Neural cell (in vitro differentiated cells): Measurements from ENCODE around the gene SLC30A7. TPM values are rescaled to one million over a fixed set of nuclear protein-coding genes. Genes with fewer than 3 reads are reported as not detected.

ENCODE experiments used
- H2AFZ ChIP-seq: fragments of 200-600, 300-800 bp; sonication (generic), shearing (Covaris generic); 2 replicates; pipeline ENCODE4 v1.6.0; 2014; ENCODE audit warnings: low read depth, mild to moderate bottlenecking, antibody characterized with exemption, low read length, moderate library complexity
- H3F3A ChIP-seq: fragments of 200-600 bp; shearing (Covaris generic); 2 replicates; pipeline ENCODE4 v1.6.1; 2016; ENCODE audit warnings: mild to moderate bottlenecking, moderate library complexity, mixed read lengths, antibody characterized with exemption, low read length; ENCODE audit not compliant: insufficient read depth, poor library complexity, severe bottlenecking
- H3K27ac ChIP-seq: fragments of 200-600, 300-800 bp; sonication (generic), shearing (Covaris generic); 2 replicates; pipeline ENCODE4 v1.5.1; 2014; ENCODE audit warnings: mild to moderate bottlenecking, low read length, moderate library complexity
- H3K27me3 ChIP-seq: fragments of 300-800, 200-600 bp; sonication (generic), shearing (Covaris generic); 2 replicates; pipeline ENCODE4 v1.6.0; 2014; ENCODE audit warnings: mild to moderate bottlenecking, low read depth, low read length, moderate library complexity; ENCODE audit not compliant: insufficient read depth
- H3K36me3 ChIP-seq: fragments of 300-800, 200-600 bp; sonication (generic), shearing (Covaris generic); 2 replicates; pipeline ENCODE4 v1.5.1; 2014; ENCODE audit warnings: mild to moderate bottlenecking, antibody characterized with exemption, low read length, moderate library complexity; ENCODE audit not compliant: insufficient read depth
- H3K4me2 ChIP-seq: fragments of 300-800, 200-600 bp; sonication (generic), shearing (Covaris generic); 2 replicates; pipeline ENCODE4 v1.6.0; 2014; ENCODE audit warnings: mild to moderate bottlenecking, low read length
- H3K4me3 ChIP-seq: fragments of 300-800, 200-600 bp; sonication (generic), shearing (Covaris generic); 2 replicates; pipeline ENCODE4 v1.5.1; 2014; ENCODE audit warnings: mild to moderate bottlenecking, low read length, moderate library complexity
- H3K79me2 ChIP-seq: fragments of 200-600 bp; shearing (Covaris generic); replicated peaks from 2 replicates; pipeline ENCODE4 v1.6.0; 2014; ENCODE audit warnings: mild to moderate bottlenecking, low read length, moderate library complexity; ENCODE audit not compliant: insufficient read depth
- H3K9ac ChIP-seq: fragments of 300-800, 200-600 bp; sonication (generic), shearing (Covaris generic); 2 replicates; pipeline ENCODE4 v1.6.1; 2016; ENCODE audit warnings: mild to moderate bottlenecking, low read length, mixed read lengths
- H3K9me2 ChIP-seq: fragments of 200-600 bp; shearing (Covaris generic); 2 replicates; pipeline ENCODE4 v1.6.1; 2016; ENCODE audit warnings: mild to moderate bottlenecking, low read length, mixed read lengths; ENCODE audit not compliant: insufficient read depth
- H3K9me3 ChIP-seq: fragments of 200-600, 300-800 bp; sonication (generic), shearing (Covaris generic); 2 replicates; pipeline ENCODE4 v1.6.1; 2016; ENCODE audit warnings: mild to moderate bottlenecking, mixed run types, low read length, moderate library complexity, mixed read lengths
- H4K20me1 ChIP-seq: fragments of 200-600 bp; shearing (Covaris generic); 2 replicates; pipeline ENCODE4 v1.6.1; 2016; ENCODE audit warnings: mild to moderate bottlenecking, mixed run types; ENCODE audit not compliant: insufficient read depth
- CTCF ChIP-seq: fragments of 450-650 bp; IDR thresholded peaks from 2 replicates; pipeline ENCODE4 v1.5.1; 2014; ENCODE audit warnings: antibody characterized with exemption, mild to moderate bottlenecking, moderate library complexity; ENCODE audit not compliant: poor library complexity, severe bottlenecking
- EP300 ChIP-seq: fragments of 450-650 bp; conservative IDR thresholded peaks from 2 replicates; pipeline ENCODE4 v1.6.1; 2014; ENCODE audit warnings: antibody characterized with exemption, mild to moderate bottlenecking, moderate library complexity; ENCODE audit not compliant: poor library complexity, severe bottlenecking
- EZH2 ChIP-seq: fragments of 200-600, 300-800 bp; shearing (Covaris generic), sonication (generic); IDR thresholded peaks from 2 replicates; pipeline ENCODE4 v1.6.1; 2014; ENCODE audit warnings: antibody characterized with exemption, low read length, borderline replicate concordance, mild to moderate bottlenecking; ENCODE audit not compliant: insufficient read depth, poor library complexity, severe bottlenecking
- MXI1 ChIP-seq: fragments of 450-650 bp; conservative IDR thresholded peaks from 2 replicates; pipeline ENCODE4 v1.6.1; 2014; ENCODE audit warnings: antibody characterized with exemption, mild to moderate bottlenecking; ENCODE audit not compliant: poor library complexity, severe bottlenecking
- POLR2AphosphoS5 ChIP-seq: IDR thresholded peaks from 2 replicates; pipeline ENCODE4 v1.6.1; 2012
- RAD21 ChIP-seq: fragments of 450-650 bp; conservative IDR thresholded peaks from 2 replicates; pipeline ENCODE4 v1.6.1; 2014; ENCODE audit warnings: antibody characterized with exemption, mild to moderate bottlenecking, moderate library complexity
- REST ChIP-seq: IDR thresholded peaks from 2 replicates; pipeline ENCODE4 v1.6.1; 2012; ENCODE audit warnings: borderline replicate concordance
- SMC3 ChIP-seq: fragments of 450-650 bp; conservative IDR thresholded peaks from 2 replicates; pipeline ENCODE4 v1.6.1; 2014; ENCODE audit warnings: antibody characterized with exemption, mild to moderate bottlenecking, moderate library complexity; ENCODE audit not compliant: poor library complexity
- TAF1 ChIP-seq: IDR thresholded peaks from 2 replicates; pipeline ENCODE4 v1.6.1; 2012; ENCODE audit warnings: low read depth
- polyA plus RNA-seq: library from polyadenylated mRNA; depleted of rRNA; stranded (reverse); fragments of >200 nt; gene quantifications from 2 replicates; pipeline ENCODE4 v1.2.3, GENCODE V29; 2014

SLC30A7 gene
- polyA plus RNA-seq, 1 donor from 2014 or later: 19.8 TPM

- H4K20me1 ChIP-seq: no peaks in the 10 kb centered on the region
- no peak overlapping the region for H2AFZ ChIP-seq
- H3K4me3 ChIP-seq: no peak overlapping the region
- H3K4me2 ChIP-seq: no peak overlapping the region
- H3F3A ChIP-seq: no peaks in the 10 kb centered on the region
- no peaks in the 10 kb centered on the region for H3K9me2 ChIP-seq
- no peaks in the 10 kb centered on the region for H3K9me3 ChIP-seq
- no peaks in the 10 kb centered on the region for H3K36me3 ChIP-seq
- no peaks in the 10 kb centered on the region for H3K79me2 ChIP-seq
- H3K27ac ChIP-seq: no peak overlapping the region
- no peak overlapping the region for H3K9ac ChIP-seq
- no peaks in the 10 kb centered on the region for H3K27me3 ChIP-seq
- TF ChIP-seq CTCF: peak; percentile 87
- TF ChIP-seq MXI1: no peak
- TF ChIP-seq TAF1: no peak
- TF ChIP-seq EP300: no peak
- peak; percentile 93 for TF ChIP-seq SMC3
- no peak for TF ChIP-seq EZH2
- peak; percentile 92 for TF ChIP-seq RAD21
- TF ChIP-seq POLR2AphosphoS5: no peak
- no peak for TF ChIP-seq REST
These were observed 27.4 kb upstream of the SLC30A7 start for GRCh38 chr1:100868364-100868995.

- H3K9ac ChIP-seq: no peak overlapping the region
- no peaks in the 10 kb centered on the region for H3F3A ChIP-seq
- H3K4me2 ChIP-seq: no peak overlapping the region
- no peak overlapping the region for H2AFZ ChIP-seq
- no peaks in the 10 kb centered on the region for H3K79me2 ChIP-seq
- no peak overlapping the region for H3K4me3 ChIP-seq
- no peaks in the 10 kb centered on the region for H4K20me1 ChIP-seq
- TF ChIP-seq SMC3: no peak
- no peaks in the 10 kb centered on the region for H3K27me3 ChIP-seq
- H3K9me3 ChIP-seq: no peaks in the 10 kb centered on the region
- no peak overlapping the region for H3K27ac ChIP-seq
- no peaks in the 10 kb centered on the region for H3K9me2 ChIP-seq
- H3K36me3 ChIP-seq: no peaks in the 10 kb centered on the region
These were observed 25.9 kb upstream of the SLC30A7 start for GRCh38 chr1:100869996-100870395.
